GM12801 (cell line): Measurements from ENCODE around the gene PLPPR1.

ENCODE experiments used
- CTCF ChIP-seq: IDR thresholded peaks from one replicate; pipeline ENCODE4 v1.5.1; 2011; ENCODE audit warnings: control low read depth; ENCODE audit not compliant: insufficient read length; ENCODE audit errors: extremely low read depth

The PLPPR1 gene

DNA sequence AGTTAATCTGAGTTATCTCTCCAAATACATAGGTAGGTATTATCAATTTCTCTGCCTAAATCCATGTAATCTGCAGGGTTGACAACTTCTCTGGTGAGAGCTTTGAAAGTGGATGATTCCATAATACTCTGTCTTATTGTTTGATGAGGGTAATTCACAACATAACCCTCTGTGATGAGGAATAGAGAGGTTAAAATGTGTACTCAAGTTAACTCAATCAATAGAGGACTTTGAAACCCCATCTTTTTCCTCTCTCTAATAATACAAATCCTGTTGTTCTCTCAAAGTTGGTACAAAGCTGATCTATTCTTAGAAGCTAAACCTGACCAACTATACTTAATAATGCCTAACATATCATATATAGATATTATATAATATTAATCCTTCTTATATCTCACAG, 100.1 kb downstream of the PLPPR1 start:
- TF ChIP-seq CTCF, result no peak

- no peak for TF ChIP-seq CTCF
Measured at GRCh38 chr9:101130054-101130453, 101.5 kb downstream of the PLPPR1 start.

DNA sequence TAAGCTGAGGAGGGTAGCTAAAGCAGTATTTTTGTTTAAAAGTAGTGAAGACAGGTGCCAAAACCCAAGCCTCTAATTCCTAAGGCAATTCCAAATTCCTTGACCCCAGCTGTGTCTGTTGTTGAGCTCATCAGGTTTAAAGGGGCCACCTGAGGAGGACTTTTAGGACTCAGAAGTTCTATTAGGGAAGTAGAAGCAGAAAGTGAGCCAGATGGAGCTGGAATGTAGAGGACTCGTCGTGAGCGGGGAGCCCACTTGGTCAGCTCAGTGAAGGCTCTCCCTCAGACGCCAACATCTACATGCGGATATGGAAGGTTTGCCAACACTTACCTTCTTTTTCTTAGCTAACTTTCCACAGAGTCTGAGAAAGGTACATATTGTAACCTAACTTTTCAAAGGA, 102.8 kb downstream of the PLPPR1 start:
- TF ChIP-seq CTCF, result no peak

GRCh38 chr9:101132801-101133200, 104.3 kb downstream of the PLPPR1 start:
- no peak for TF ChIP-seq CTCF

DNA sequence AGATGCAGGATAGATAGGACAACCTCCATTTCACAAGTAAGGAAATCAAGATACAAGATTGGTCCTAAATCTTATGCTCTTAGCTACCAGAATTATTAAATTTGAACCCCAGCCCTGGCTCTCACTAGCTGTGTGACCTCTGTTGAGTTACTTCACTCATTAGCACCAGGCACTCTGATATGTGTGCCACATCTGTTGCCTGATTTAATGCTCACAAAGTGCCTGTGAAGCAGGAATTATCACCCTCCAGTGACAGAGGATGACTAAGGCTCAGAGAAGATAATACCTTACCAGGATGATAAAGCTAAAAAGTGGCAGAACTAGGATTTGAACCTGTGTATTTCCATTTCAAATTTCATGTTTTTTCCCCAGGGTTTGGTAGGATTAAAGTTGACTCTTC, 110.0 kb downstream of the PLPPR1 start:
- no peak for TF ChIP-seq CTCF

GRCh38 chr9:101139082-101139481, 110.6 kb downstream of the PLPPR1 start:
- TF ChIP-seq CTCF, result no peak

DNA sequence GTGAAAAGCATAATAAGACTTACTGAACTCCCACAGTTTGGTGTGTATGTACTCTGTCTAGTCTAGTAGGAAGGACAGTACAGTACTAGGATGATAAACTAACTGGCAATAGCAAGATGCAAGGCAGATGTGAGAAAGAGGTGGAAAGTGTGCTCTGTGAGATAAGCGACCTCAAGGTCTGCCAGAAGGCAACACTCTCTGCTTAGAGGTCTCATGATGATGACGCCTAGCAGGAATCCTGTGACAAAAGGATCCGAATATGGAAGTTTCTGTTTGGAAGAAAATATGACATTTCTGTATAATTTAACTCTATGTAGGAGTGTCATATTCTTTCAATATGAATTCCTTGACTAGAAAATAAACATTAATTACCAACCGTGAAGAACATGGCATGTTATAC, 112.2 kb downstream of the PLPPR1 start:
- no peak for TF ChIP-seq CTCF

GRCh38 chr9:101146508-101146907, 118.0 kb downstream of the PLPPR1 start:
- TF ChIP-seq CTCF, result no peak
